A673 (cell line): Measurements from ENCODE around the gene ATXN1L.

Experiments used
- EZH2 ChIP-seq: fragments of 200-600 bp; sonication (generic); IDR thresholded peaks from 2 replicates; pipeline ENCODE4 v1.6.1; 2017; ENCODE audit warnings: borderline replicate concordance, low read depth, mild to moderate bottlenecking, mixed read lengths, antibody characterized with exemption, low read length; ENCODE audit not compliant: poor library complexity, severe bottlenecking
- TF ChIP-seq, protein P1 (sequence below): fragments of 300-800, 200-600 bp; sonication (generic); conservative IDR thresholded peaks from 2 replicates; pipeline ENCODE4 v1.5.1; 2017; ENCODE audit warnings: low read depth, mild to moderate bottlenecking, antibody characterized with exemption, low read length, moderate library complexity, mixed read lengths

GRCh38 chr16:71851746-71852145, 6.0 kb downstream of the ATXN1L start:
- TF ChIP-seq, protein P1, sequence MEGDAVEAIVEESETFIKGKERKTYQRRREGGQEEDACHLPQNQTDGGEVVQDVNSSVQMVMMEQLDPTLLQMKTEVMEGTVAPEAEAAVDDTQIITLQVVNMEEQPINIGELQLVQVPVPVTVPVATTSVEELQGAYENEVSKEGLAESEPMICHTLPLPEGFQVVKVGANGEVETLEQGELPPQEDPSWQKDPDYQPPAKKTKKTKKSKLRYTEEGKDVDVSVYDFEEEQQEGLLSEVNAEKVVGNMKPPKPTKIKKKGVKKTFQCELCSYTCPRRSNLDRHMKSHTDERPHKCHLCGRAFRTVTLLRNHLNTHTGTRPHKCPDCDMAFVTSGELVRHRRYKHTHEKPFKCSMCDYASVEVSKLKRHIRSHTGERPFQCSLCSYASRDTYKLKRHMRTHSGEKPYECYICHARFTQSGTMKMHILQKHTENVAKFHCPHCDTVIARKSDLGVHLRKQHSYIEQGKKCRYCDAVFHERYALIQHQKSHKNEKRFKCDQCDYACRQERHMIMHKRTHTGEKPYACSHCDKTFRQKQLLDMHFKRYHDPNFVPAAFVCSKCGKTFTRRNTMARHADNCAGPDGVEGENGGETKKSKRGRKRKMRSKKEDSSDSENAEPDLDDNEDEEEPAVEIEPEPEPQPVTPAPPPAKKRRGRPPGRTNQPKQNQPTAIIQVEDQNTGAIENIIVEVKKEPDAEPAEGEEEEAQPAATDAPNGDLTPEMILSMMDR: no peak
- TF ChIP-seq EZH2: no peak
